ENCODE results near the gene SLC30A7. TPM values are rescaled to one million over a fixed set of nuclear protein-coding genes. Genes with fewer than 3 reads are reported as not detected.

The SLC30A7 gene
- total RNA-seq, 1 donor from 2014 or later: 12.5 TPM

DNA sequence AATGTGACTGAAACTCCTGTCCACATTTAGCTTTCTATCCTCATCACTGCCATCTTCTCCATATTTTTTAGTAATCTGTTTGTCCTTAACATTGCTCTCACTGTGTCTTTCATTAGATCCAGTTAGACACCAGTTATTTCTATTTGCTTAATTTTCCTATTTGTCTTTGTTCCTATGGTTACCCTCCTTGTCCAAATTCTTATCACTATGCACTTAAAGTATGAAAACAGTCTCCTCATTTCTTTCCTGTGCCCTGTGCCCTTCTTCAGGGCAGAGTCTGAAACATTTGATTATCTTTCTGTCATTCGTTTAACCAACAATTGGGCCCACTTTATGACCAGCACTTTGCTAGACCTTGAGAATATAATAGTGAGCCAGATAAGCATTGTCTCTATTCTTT, 64.2 kb downstream of the SLC30A7 start:
- DNase-seq (ENCODE audit: low read depth): no peak
- no peak overlapping the region for H3K4me3 ChIP-seq (ENCODE audit: low read depth, low read length)
- TF ChIP-seq, protein P1, sequence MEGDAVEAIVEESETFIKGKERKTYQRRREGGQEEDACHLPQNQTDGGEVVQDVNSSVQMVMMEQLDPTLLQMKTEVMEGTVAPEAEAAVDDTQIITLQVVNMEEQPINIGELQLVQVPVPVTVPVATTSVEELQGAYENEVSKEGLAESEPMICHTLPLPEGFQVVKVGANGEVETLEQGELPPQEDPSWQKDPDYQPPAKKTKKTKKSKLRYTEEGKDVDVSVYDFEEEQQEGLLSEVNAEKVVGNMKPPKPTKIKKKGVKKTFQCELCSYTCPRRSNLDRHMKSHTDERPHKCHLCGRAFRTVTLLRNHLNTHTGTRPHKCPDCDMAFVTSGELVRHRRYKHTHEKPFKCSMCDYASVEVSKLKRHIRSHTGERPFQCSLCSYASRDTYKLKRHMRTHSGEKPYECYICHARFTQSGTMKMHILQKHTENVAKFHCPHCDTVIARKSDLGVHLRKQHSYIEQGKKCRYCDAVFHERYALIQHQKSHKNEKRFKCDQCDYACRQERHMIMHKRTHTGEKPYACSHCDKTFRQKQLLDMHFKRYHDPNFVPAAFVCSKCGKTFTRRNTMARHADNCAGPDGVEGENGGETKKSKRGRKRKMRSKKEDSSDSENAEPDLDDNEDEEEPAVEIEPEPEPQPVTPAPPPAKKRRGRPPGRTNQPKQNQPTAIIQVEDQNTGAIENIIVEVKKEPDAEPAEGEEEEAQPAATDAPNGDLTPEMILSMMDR (conservative IDR thresholded peaks at IDR 0.05; ENCODE audit: low read depth, low read length): no peak

DNA sequence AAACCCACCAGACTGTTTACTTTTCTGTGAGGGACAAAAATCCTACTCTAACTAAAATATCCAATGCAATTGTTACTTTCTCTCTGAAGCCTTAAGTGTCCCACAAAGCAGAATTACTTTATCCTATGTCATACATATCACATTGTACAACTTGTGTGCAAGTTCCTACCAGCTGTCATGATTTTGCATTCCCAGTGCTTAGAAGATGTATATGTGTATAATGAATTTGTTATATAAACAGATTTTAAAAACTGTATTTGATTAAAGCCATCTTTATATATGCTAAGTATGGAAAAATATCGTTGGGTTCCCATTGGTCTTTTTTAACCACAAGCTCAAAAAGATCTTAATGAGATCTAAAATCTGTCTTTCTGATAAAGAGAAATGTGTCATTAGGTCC, 72.7 kb downstream of the SLC30A7 start:
- H3K4me3 ChIP-seq (ENCODE audit: low read depth, low read length): no peak overlapping the region
- TF ChIP-seq, protein P1 (conservative IDR thresholded peaks at IDR 0.05; ENCODE audit: low read depth, low read length): no peak
- DNase-seq (ENCODE audit: low read depth): no peak

DNA sequence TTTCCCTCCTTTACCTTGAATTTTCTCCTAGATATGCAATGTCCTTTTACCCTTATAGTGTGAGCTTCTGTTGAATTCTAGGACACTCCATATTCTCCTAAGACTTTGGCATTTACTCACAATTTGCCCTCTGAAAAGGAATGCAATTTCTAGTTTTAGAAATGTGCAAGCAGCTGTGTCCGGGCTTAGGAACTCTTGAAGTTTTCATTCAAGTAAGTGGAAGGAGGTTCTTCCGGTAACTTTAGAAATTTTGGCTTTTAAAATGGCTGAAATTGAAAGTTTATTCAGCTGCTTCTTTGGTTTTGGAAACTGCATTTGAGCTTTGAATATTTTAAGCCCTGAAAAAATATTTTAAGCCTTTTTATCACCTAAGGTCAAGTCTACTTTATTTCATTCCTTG, 73.4 kb downstream of the SLC30A7 start:
- H3K4me3 ChIP-seq (ENCODE audit: low read depth, low read length): no peak overlapping the region
- no peak for DNase-seq (ENCODE audit: low read depth)
- TF ChIP-seq, protein P1 (conservative IDR thresholded peaks at IDR 0.05; ENCODE audit: low read depth, low read length): no peak

GRCh38 chr1:100971021-100971420, 75.1 kb downstream of the SLC30A7 start:
- DNase-seq (ENCODE audit: low read depth): no peak
- TF ChIP-seq, protein P1 (conservative IDR thresholded peaks at IDR 0.05; ENCODE audit: low read depth, low read length): no peak

GRCh38 chr1:100972185-100972584, 76.3 kb downstream of the SLC30A7 start:
- no peak for DNase-seq (ENCODE audit: low read depth)
- no peak overlapping the region for H3K4me3 ChIP-seq (ENCODE audit: low read depth, low read length)
- TF ChIP-seq, protein P1 (conservative IDR thresholded peaks at IDR 0.05; ENCODE audit: low read depth, low read length): no peak

More at GRCh38 chr1:100971021-100971420, 75.1 kb downstream of the SLC30A7 start:
- H3K4me3 ChIP-seq (ENCODE audit: low read depth, low read length): no peak overlapping the region

DNA sequence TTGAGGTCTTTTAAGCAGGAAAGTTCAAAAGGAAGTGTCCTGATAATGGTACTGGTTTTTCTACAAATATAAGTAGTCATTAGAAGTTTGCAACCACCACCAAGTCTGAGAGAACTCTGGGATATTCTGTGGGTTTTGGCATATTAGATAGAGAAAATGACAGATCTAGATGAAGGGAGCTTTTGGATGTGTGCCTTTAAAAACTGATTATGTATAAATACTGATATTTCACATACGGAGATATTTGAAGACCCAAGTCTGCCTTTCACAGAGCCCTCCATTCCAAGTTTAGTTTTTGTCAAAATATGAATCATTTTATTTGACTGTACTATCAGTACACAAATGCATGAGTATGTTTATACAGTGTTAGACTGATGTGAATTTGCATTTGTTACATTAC, 81.0 kb downstream of the SLC30A7 start:
- TF ChIP-seq, protein P1 (conservative IDR thresholded peaks at IDR 0.05; ENCODE audit: low read depth, low read length): no peak

GRCh38 chr1:100979631-100980030, 83.7 kb downstream of the SLC30A7 start:
- DNase-seq (ENCODE audit: low read depth): no peak
- TF ChIP-seq, protein P1 (conservative IDR thresholded peaks at IDR 0.05; ENCODE audit: low read depth, low read length): no peak
- H3K4me3 ChIP-seq (ENCODE audit: low read depth, low read length): no peak overlapping the region

More for the DNA sequence above, 81.0 kb downstream of the SLC30A7 start:
- no peak for DNase-seq (ENCODE audit: low read depth)
- no peak overlapping the region for H3K4me3 ChIP-seq (ENCODE audit: low read depth, low read length)

Measured in epithelial cell of proximal tubule (primary cell).